Lung microvascular endothelial cell (primary cell): Measurements from ENCODE around the gene SLC40A1. TPM values are rescaled to one million over a fixed set of nuclear protein-coding genes. Genes with fewer than 3 reads are reported as not detected.

Experiments
- DNase-seq, 2 donors: peaks; one replicate each; pipeline versions ENCODE4 v3.0.0 to v3.0.0-alpha.2; 2010; ENCODE audit warnings: low read depth in 2 of 2
- total RNA-seq: library from RNA; depleted of rRNA; stranded (reverse); fragments of >200 nt; gene quantifications from 2 replicates; pipeline ENCODE4 v1.2.1, GENCODE V29; 2014

Gene SLC40A1
- total RNA-seq, 1 donor from 2014 or later: 283 TPM

GRCh38 chr2:189599245-189599644 is 18.7 kb upstream of the SLC40A1 start:
- DNase-seq: no peak

- DNase-seq: no peak
Observed at GRCh38 chr2:189595417-189595816, 14.8 kb upstream of the SLC40A1 start.

- DNase-seq: no peak
Observed at GRCh38 chr2:189594305-189594704, 13.7 kb upstream of the SLC40A1 start.

- DNase-seq: no peak
Observed at GRCh38 chr2:189593115-189593514, 12.5 kb upstream of the SLC40A1 start.

GRCh38 chr2:189592353-189592984 is 11.9 kb upstream of the SLC40A1 start:
- no peak for DNase-seq

- no peak for DNase-seq
Observed at GRCh38 chr2:189587780-189588179, 7.2 kb upstream of the SLC40A1 start.

GRCh38 chr2:189585226-189585756 is 4.7 kb upstream of the SLC40A1 start:
- DNase-seq: no peak

GRCh38 chr2:189584686-189585085 is 4.1 kb upstream of the SLC40A1 start:
- no peak for DNase-seq

- no peak for DNase-seq
Observed at GRCh38 chr2:189583227-189584198, 2.9 kb upstream of the SLC40A1 start.

- DNase-seq: no peak
Observed at GRCh38 chr2:189582809-189583192, 2.2 kb upstream of the SLC40A1 start.

GRCh38 chr2:189582140-189582808 is 1.7 kb upstream of the SLC40A1 start:
- no peak for DNase-seq

GRCh38 chr2:189581354-189582139 is 961 bp upstream of the SLC40A1 start:
- DNase-seq: no peak

- peak; percentile 3 to 37 for DNase-seq
Observed at GRCh38 chr2:189580241-189580651, 340 bp downstream of the SLC40A1 start.

- peak in 1 of 2 donors; percentile 37 for DNase-seq
Observed at GRCh38 chr2:189579585-189580186, 900 bp downstream of the SLC40A1 start.

GRCh38 chr2:189578272-189578950 is 2.2 kb downstream of the SLC40A1 start:
- DNase-seq: no peak

GRCh38 chr2:189577121-189577520 is 3.5 kb downstream of the SLC40A1 start:
- no peak for DNase-seq

GRCh38 chr2:189576396-189576795 is 4.2 kb downstream of the SLC40A1 start:
- no peak for DNase-seq

- peak; percentile 16 to 85 for DNase-seq
Observed at GRCh38 chr2:189574793-189575475, 5.7 kb downstream of the SLC40A1 start.

GRCh38 chr2:189570570-189571031 is 10.0 kb downstream of the SLC40A1 start:
- DNase-seq: peak in 1 of 2 donors; percentile 40
